EL (cell line): ENCODE results near the gene TALDO1.
A peak's percentile ranks its signal among the peaks of the same experiment; 100 is the strongest.

ENCODE experiments used
- DNase-seq: peaks from one replicate; pipeline ENCODE4 v3.0.0-alpha.2; 2016

The TALDO1 gene

GRCh38 chr11:802018-802617 lies 54.9 kb downstream of the TALDO1 start:
- DNase-seq: no peak

GRCh38 chr11:802693-803466 lies 55.6 kb downstream of the TALDO1 start:
- no peak for DNase-seq

- no peak for DNase-seq
Measured at GRCh38 chr11:803467-803742, 56.1 kb downstream of the TALDO1 start.

- no peak for DNase-seq
Measured at GRCh38 chr11:803770-804598, 56.7 kb downstream of the TALDO1 start.

GRCh38 chr11:804599-804964 lies 57.3 kb downstream of the TALDO1 start:
- no peak for DNase-seq

- no peak for DNase-seq
Measured at GRCh38 chr11:808427-809286, 61.4 kb downstream of the TALDO1 start.

GRCh38 chr11:809287-810039 lies 62.2 kb downstream of the TALDO1 start, which contains the start of gene RPLP2:
RPLP2 (plus strand) TSS chr11:809967; CDS start chr11:810235, 268 bp downstream.
- DNase-seq: peak; percentile 97

- DNase-seq: no peak
Measured at GRCh38 chr11:810040-810567, 62.8 kb downstream of the TALDO1 start.

- peak; percentile 42 for DNase-seq
Measured at GRCh38 chr11:811446-812245, 64.4 kb downstream of the TALDO1 start.

- DNase-seq: no peak
Measured at GRCh38 chr11:812390-812789, 65.1 kb downstream of the TALDO1 start.

- no peak for DNase-seq
Measured at GRCh38 chr11:813072-813455, 65.8 kb downstream of the TALDO1 start.

- no peak for DNase-seq
Measured at GRCh38 chr11:813456-814096, 66.3 kb downstream of the TALDO1 start.
